Pancreas (tissue), 10 donors: ENCODE results near the gene CCL13. TPM values are rescaled to one million over a fixed set of nuclear protein-coding genes. Genes with fewer than 3 reads are reported as not detected.

Source experiments
- ATAC-seq, 4 donors: fragments of 200-7000 bp; cut with Tn5 transposase; one replicate each; pipeline versions ENCODE4 v1.8.0 to v1.9.1; 2020; ENCODE audit warnings: mild to moderate bottlenecking in 4 of 4, moderate library complexity in 4 of 4
- DNase-seq, 6 donors: peaks; one replicate each; pipeline ENCODE4 v3.0.0-alpha.2; 2020
- FAIRE-seq: peaks from 2 replicates; lab custom pipeline; 2012; peaks lifted over from hg19 to GRCh38; lab: Jason Lieb, UNC
- H3K27ac ChIP-seq, 4 donors: fragments of 200-600 bp; sonication (generic); 1 replicate in 3 of 4; 2 replicates in 1 of 4; pipeline versions ENCODE4 v1.5.0 to v1.8.0; 2020
- H3K27me3 ChIP-seq, 4 donors: fragments of 200-600 bp; one replicate each; pipeline ENCODE4 v1.8.0; 2021
- H3K36me3 ChIP-seq, 3 donors: fragments of 200-600 bp; sonication (generic) in 1 of 3; one replicate each; pipeline versions ENCODE4 v1.5.0 to v1.8.0; 2020 to 2021
- H3K4me1 ChIP-seq, 3 donors: fragments of 200-600 bp; one replicate each; pipeline ENCODE4 v1.8.0; 2021
- H3K4me3 ChIP-seq, 4 donors: fragments of 200-600 bp; sonication (generic) in 2 of 4; one replicate each; pipeline versions ENCODE4 v1.5.0 to v1.8.0; 2020 to 2021
- H3K9me3 ChIP-seq, 4 donors: fragments of 200-600 bp; one replicate each; pipeline ENCODE4 v1.8.0; 2021
- WGBS, 2 donors: extraction: QIAGEN DNeasy Blood & Tissue Kit; methylation state at CpG; one replicate each; pipeline ENCODE4 v1.1.7; 2013; 5-methylcytosine and 5-hydroxymethylcytosine counted together
- intact Hi-C, 3 donors: fragments of 100-400 bp; cut with DNase I; formaldehyde crosslinking; loops; one replicate each; pipeline versions ENCODE4 v1.11.1 to v1.14.2; 2022
- polyA plus RNA-seq, 2 donors: library from polyadenylated mRNA; stranded (reverse); fragments of 200-250 nt; gene quantifications; one replicate each; pipeline ENCODE4 v1.2.3, GENCODE V29; 2013
- total RNA-seq, 6 donors: library from RNA; stranded (reverse); fragmentation: NEBNext Ultra II Directional in 4 of 6; extraction: Animal tissue kit (Norgen Biotek cat#: 25700) in 4 of 6; gene quantifications; one replicate each; pipeline versions ENCODE4 v1.2.1 to v1.2.4, GENCODE V29; 2021 to 2023
- TF ChIP-seq, protein P1 (sequence below), 4 donors: fragments of 200-600 bp; sonication (generic) in 3 of 4; IDR thresholded peaks; one replicate each; pipeline versions ENCODE4 v1.5.0 to v1.8.0; 2021; ENCODE audit warnings: antibody characterized with exemption in 4 of 4
- donor health status: healthy with polysubstance abuse.
- donor health status: DM: no; HTN: no; CAD: no; lungs with moderate emphysema.
- donor health status: DM: no; HTN: no; CAD: no.
- donor health status: control.
- donor health status: control.
- donor health status: Bipolar disorder and iron deficiency.
- donor health status: DM: yes; HTN: yes; CAD: no.
- donor health status: DM: no; HTN: no; CAD: no.
- donor health status: DM: no; HTN: no; CAD: no.
- donor health status: DM: yes; HTN: yes; CAD: no.

CCL13 gene
- total and polyA plus RNA-seq, 8 donors, result 0.31 to 1.2 (median 0.84) TPM; not detected in 3

- DNase-seq (no peak), FAIRE-seq (no peak), ATAC-seq (no peak)
- TF ChIP-seq, protein P1, sequence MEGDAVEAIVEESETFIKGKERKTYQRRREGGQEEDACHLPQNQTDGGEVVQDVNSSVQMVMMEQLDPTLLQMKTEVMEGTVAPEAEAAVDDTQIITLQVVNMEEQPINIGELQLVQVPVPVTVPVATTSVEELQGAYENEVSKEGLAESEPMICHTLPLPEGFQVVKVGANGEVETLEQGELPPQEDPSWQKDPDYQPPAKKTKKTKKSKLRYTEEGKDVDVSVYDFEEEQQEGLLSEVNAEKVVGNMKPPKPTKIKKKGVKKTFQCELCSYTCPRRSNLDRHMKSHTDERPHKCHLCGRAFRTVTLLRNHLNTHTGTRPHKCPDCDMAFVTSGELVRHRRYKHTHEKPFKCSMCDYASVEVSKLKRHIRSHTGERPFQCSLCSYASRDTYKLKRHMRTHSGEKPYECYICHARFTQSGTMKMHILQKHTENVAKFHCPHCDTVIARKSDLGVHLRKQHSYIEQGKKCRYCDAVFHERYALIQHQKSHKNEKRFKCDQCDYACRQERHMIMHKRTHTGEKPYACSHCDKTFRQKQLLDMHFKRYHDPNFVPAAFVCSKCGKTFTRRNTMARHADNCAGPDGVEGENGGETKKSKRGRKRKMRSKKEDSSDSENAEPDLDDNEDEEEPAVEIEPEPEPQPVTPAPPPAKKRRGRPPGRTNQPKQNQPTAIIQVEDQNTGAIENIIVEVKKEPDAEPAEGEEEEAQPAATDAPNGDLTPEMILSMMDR (IDR thresholded peaks at IDR 0.05), result no peak
- Histone ChIP-seq H3K9me3 (no peaks in the 10 kb centered on the region), H3K27me3 (no peaks in the 10 kb centered on the region), H3K36me3 (no peaks in the 10 kb centered on the region), H3K4me3 (no peak overlapping the region), H3K4me1 (no peaks in the 10 kb centered on the region), H3K27ac (no peak overlapping the region)
- WGBS, 2 donors, result 85 to 88% methylated on average over 1 of the region's 1 CpG
- intact Hi-C loops, result no loop called here
These were observed 5.2 kb upstream of the CCL13 start for GRCh38 chr17:34351096-34351495.

DNA sequence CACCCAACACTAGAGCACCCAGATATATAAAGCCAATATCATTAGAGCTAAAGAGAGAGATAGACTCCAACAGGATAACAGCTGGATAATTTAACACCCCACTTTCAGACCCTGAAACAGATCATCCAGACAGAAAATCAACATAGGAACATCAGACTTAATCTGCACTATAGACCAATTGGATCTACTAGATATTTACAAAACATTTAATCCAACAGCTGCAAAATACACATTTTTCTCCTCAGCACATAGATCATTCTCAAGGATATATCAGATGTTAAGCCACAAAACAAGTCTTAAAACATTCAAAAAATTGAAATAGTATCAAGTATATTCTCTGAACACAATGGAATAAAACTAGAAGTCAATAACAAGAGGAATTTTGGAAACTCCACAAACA lies 4.1 kb upstream of the CCL13 start:
- no peaks in the 10 kb centered on the region for H3K36me3 ChIP-seq
- ATAC-seq (no peak), DNase-seq (no peak), FAIRE-seq (no peak)
- H3K9me3 ChIP-seq, result no peaks in the 10 kb centered on the region
- H3K27ac ChIP-seq, result no peak overlapping the region
- H3K27me3 ChIP-seq, result no peaks in the 10 kb centered on the region
- no peak overlapping the region for H3K4me3 ChIP-seq
- intact Hi-C loops, result no loop called here
- TF ChIP-seq, protein P1 (IDR thresholded peaks at IDR 0.05), result no peak
- no peaks in the 10 kb centered on the region for H3K4me1 ChIP-seq

DNA sequence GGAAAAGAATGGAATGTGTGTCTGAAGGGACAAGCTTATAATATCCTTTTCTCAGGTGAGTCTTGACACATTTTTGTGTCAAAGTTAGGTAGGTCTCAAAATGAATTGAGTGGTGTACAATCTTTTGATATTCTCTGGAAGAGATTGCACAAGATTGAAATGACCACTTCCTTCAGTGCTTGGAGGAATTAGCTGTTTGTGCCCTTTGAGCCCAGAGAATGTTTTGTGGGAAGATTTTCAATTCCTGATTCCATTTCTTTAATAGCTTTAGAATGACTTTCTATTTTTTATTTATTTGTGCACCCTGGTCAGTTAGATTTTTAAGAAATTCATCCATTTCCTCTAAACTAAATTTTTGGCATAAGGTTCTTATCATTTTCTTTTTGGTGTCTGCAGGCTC lies 1.6 kb upstream of the CCL13 start:
- TF ChIP-seq, protein P1 (IDR thresholded peaks at IDR 0.05), result no peak
- intact Hi-C loops, result loop anchor here in 1 of 3 donors (5.0 kb wide), 1 partner anchor 152 kb away; no protein-coding TSS in a partner anchor
- no peaks in the 10 kb centered on the region for H3K9me3 ChIP-seq
- H3K27ac ChIP-seq, result no peak overlapping the region
- no peaks in the 10 kb centered on the region for H3K27me3 ChIP-seq
- ATAC-seq (no peak), DNase-seq (no peak), FAIRE-seq (no peak)
- no peak overlapping the region for H3K4me3 ChIP-seq
- H3K36me3 ChIP-seq, result no peaks in the 10 kb centered on the region
- H3K4me1 ChIP-seq, result no peaks in the 10 kb centered on the region

DNA sequence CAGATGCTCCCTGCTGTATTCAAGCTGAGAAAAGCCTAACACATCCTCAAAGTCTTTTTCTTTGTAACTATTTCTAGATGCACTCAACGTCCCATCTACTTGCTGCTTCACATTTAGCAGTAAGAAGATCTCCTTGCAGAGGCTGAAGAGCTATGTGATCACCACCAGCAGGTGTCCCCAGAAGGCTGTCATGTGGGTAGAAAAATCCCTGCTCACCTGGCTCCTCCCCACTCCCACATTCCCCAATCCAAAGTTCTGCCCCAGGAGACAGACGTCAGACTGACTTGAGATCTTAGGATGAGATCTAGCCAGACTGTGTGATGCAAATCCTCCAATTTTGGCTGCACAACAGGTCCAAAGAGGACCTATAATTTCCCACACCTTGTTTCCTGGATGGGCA lies 1.1 kb downstream of the CCL13 start:
- WGBS, 2 donors, result 47 to 50% methylated on average over 2 of the region's 2 CpGs
- no peak overlapping the region for H3K27ac ChIP-seq
- no peak for FAIRE-seq

GRCh38 chr17:34358631-34359030 lies 2.4 kb downstream of the CCL13 start:
- Histone ChIP-seq H3K4me1 (no peaks in the 10 kb centered on the region), H3K36me3 (no peaks in the 10 kb centered on the region), H3K27ac (no peak overlapping the region), H3K9me3 (no peaks in the 10 kb centered on the region), H3K4me3 (no peak overlapping the region), H3K27me3 (no peaks in the 10 kb centered on the region)
- ATAC-seq (no peak), DNase-seq (no peak), FAIRE-seq (no peak)
- 87 to 88% methylated on average over 3 of the region's 3 CpGs for WGBS, 2 donors
- TF ChIP-seq, protein P1 (IDR thresholded peaks at IDR 0.05), result no peak
- intact Hi-C loops, result loop anchor here in 1 of 3 donors (5.0 kb wide), 1 partner anchor 156 kb away; no protein-coding TSS in a partner anchor

More for the DNA sequence above, 1.1 kb downstream of the CCL13 start:
- Histone ChIP-seq H3K9me3 (no peaks in the 10 kb centered on the region), H3K27me3 (no peaks in the 10 kb centered on the region), H3K36me3 (no peaks in the 10 kb centered on the region), H3K4me1 (no peaks in the 10 kb centered on the region), H3K4me3 (no peak overlapping the region)
- intact Hi-C loops, result loop anchor here in 1 of 3 donors (5.0 kb wide), 1 partner anchor 155 kb away; no protein-coding TSS in a partner anchor
- TF ChIP-seq, protein P1 (IDR thresholded peaks at IDR 0.05), result no peak
- DNase-seq, result no peak
- ATAC-seq, result no peak
